ENCODE results near the gene RASA2.

GRCh38 chr3:141460097-141460704, 26.6 kb upstream of the RASA2 start:
- TF ChIP-seq CTCF (IDR thresholded peaks at IDR 0.05) (peak; percentile 77 to 92 (median 87)), POLR2A (IDR thresholded peaks at IDR 0.05) (no peak)
